SH-SY5Y (cell line): ENCODE measurements around the gene NANOS2.

Experiments
- GATA2 ChIP-seq: IDR thresholded peaks from 2 replicates; pipeline ENCODE4 v1.6.1; 2011; ENCODE audit warnings: mild to moderate bottlenecking, low read depth, low read length
- GATA3 ChIP-seq: IDR thresholded peaks from 2 replicates; pipeline ENCODE4 v1.6.1; 2011; ENCODE audit warnings: low read depth, mild to moderate bottlenecking, low read length, moderate library complexity

- TF ChIP-seq GATA2 (no peak), GATA3 (no peak)
Observed at GRCh38 chr19:45870798-45871197, 43.8 kb downstream of the NANOS2 start.
